ENCODE measurements around the gene FRMD4A.
A peak's percentile ranks its signal among the peaks of the same experiment; 100 is the strongest.

The FRMD4A gene

DNA sequence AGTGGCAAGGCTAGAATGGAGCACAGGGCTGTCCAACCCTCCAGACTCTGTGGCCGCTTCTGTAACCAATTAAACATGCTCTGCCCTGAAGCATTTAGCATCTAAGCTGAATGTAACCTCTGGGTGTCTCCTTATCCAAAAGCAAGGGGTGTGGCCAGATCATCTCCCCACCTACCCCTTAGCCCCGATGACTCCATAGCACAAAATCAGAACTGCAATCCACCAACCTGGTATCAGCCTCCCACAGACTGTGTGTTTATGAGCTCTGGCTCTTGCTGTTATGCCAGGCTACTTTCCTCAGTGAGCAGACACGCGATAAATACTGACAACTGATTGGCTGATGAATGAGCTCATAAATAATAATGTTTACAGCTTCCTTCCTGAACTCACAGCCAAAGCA, 3.2 kb downstream of the FRMD4A start:
- DNase-seq (ENCODE audit: low spot score in 2 of 2) (no peak), ATAC-seq (ENCODE audit: low read depth) (no peak)
- Mint-ChIP-seq H3K4me3 (no peak overlapping the region), H3K27ac (no peak overlapping the region), H3K36me3 (no peaks in the 10 kb centered on the region), H3K4me1 (no peaks in the 10 kb centered on the region), H3K27me3 (peaks cover 13% of the 10 kb centered on the region), H3K9me3 (no peaks in the 10 kb centered on the region)

DNA sequence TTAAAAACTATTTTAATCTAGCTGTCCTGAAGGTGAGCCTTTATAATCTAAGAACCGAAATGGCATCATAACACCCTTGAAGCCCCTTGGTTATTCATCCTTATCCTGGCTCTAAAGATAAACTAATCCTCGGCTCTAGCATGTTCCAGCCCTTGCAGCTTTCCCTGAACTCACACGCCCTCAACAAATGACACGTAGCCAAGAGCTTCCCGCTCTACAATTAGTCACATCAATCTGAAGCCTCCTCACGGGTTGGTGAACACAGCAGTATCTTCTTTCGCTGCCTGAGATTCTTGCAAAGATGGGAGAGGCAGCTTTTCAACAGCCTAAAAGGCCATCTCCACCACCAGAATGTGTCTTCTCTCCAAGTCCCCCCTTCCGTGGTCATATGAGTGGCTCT, 4.1 kb downstream of the FRMD4A start:
- no peak for ATAC-seq (ENCODE audit: low read depth)
- no peak for DNase-seq (ENCODE audit: low spot score in 2 of 2)
- Mint-ChIP-seq H3K36me3 (no peaks in the 10 kb centered on the region), H3K4me1 (no peaks in the 10 kb centered on the region), H3K27me3 (peaks cover 14% of the 10 kb centered on the region), H3K27ac (no peak overlapping the region), H3K4me3 (no peak overlapping the region), H3K9me3 (no peaks in the 10 kb centered on the region)

DNA sequence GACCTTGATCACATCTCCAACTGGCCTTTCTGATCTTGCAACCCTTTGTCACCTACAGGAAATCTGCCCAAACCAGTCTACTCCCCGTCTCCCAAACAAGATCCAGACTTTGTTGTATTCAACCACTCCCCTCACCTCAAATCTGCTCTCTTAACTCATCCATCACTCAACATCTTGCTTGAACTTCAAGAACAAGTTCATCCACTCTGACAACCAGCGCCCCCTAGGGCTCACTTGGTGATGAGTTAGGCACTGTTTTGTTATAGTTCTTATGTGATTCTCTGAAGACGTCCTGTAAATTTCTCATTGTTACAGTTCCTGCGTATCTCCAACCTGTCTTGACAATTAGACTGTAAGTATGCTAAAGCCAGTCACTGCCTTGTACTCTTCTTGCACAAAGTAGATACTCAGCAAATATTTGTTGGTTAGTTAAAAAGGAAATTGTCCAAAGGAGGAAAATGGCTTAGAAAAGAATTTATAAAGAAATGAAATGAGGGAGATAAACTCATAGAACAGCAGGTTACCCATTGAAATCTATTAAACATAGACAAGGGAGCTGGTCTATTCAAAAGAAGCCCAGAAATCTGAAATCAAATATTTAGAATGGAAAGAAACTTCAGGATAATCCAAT, 5.3 kb downstream of the FRMD4A start:
- H3K9me3 Mint-ChIP-seq: no peaks in the 10 kb centered on the region
- H3K36me3 Mint-ChIP-seq: no peaks in the 10 kb centered on the region
- H3K4me3 Mint-ChIP-seq: no peak overlapping the region
- H3K27me3 Mint-ChIP-seq: peaks cover 17% of the 10 kb centered on the region
- H3K27ac Mint-ChIP-seq: no peak overlapping the region
- no peaks in the 10 kb centered on the region for H3K4me1 Mint-ChIP-seq
- ATAC-seq (ENCODE audit: low read depth) (no peak), DNase-seq (ENCODE audit: low spot score in 2 of 2) (peak; percentile 5 to 19)

DNA sequence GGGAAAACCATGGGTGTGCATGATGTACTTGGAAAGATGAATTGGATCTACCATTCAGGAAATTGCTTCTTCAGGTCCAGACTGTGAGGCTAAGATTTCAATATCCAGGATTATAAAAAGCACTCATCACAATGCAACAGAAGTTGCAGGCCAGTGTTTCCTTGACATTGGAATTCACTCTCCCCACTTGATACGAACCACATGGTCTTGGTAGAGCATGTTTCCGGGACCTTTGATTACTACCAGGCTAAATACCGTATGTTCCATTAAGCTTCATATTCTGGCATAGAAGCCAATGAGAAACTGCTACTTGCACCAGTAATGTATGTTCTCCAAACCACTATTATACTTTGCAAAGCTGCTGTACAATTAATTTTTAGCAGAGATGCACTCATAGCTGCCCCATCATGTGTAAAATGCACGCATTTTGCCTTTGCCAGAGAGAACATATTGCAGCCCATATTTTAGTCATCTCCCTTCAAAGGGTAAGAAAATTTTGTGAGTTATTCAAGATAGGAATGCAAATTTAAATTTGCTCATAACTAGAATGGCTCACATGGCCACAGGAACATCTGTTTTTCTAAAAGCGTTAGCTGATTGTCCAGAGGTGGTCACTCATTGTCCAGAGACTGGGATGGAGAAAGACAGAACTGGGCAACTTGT, 8.1 kb downstream of the FRMD4A start:
- peaks cover 27% of the 10 kb centered on the region for H3K27me3 Mint-ChIP-seq
- no peaks in the 10 kb centered on the region for H3K9me3 Mint-ChIP-seq
- no peaks in the 10 kb centered on the region for H3K36me3 Mint-ChIP-seq
- DNase-seq (ENCODE audit: low spot score in 2 of 2): no peak
- H3K4me3 Mint-ChIP-seq: no peak overlapping the region
- H3K27ac Mint-ChIP-seq: no peak overlapping the region
- H3K4me1 Mint-ChIP-seq: no peaks in the 10 kb centered on the region
- no peak for ATAC-seq (ENCODE audit: low read depth)

DNA sequence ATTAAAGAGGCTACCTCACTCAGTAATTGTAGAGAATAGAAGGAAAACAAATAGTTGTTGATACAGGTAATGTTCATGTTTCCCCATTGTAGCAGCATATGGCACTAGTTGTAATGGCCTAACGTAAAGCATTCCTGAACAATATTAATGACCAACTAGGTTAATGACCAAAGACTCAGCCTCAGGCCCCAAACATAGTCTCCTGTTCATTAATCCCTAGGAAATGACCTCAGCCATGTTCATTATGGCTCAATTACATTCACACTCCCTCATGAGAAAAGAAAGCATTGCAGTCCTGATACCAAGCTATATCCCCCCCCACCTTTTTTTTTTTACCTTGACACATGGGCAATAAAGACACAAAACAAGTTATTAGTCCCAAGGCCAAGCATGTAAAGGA, 12.7 kb downstream of the FRMD4A start:
- H3K4me1 Mint-ChIP-seq: no peaks in the 10 kb centered on the region
- peaks cover 35% of the 10 kb centered on the region for H3K27me3 Mint-ChIP-seq
- peaks cover 2% of the 10 kb centered on the region for H3K9me3 Mint-ChIP-seq

DNA sequence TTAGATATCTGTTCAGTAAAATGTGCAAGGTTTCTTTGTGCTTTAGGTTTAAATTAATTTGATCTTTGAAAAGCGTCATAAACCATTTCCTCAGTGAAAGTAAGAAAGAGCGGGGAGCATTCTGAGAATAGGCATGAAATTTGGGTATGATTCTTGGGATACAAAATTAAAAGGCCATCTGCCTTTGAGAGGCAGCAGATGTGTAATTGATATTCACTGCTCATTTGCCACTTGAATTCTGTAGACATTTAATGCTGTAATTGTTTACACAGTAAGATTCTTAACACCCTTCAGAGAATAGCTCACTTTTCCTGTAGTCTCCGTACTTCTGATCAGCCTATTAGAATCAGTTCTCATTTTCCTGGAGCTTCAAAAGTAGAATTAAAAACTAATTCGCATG, 18.7 kb downstream of the FRMD4A start:
- H3K27me3 Mint-ChIP-seq: peaks cover 24% of the 10 kb centered on the region
- H3K4me3 Mint-ChIP-seq: no peak overlapping the region
- ATAC-seq (ENCODE audit: low read depth): no peak
- no peak overlapping the region for H3K27ac Mint-ChIP-seq
- no peaks in the 10 kb centered on the region for H3K36me3 Mint-ChIP-seq
- DNase-seq (ENCODE audit: low spot score in 2 of 2): no peak
- H3K9me3 Mint-ChIP-seq: peaks cover 2% of the 10 kb centered on the region
- H3K4me1 Mint-ChIP-seq: no peaks in the 10 kb centered on the region

More for the DNA sequence above, 12.7 kb downstream of the FRMD4A start:
- ATAC-seq (ENCODE audit: low read depth) (no peak), DNase-seq (ENCODE audit: low spot score in 2 of 2) (no peak)
- H3K4me3 Mint-ChIP-seq: no peak overlapping the region
- H3K27ac Mint-ChIP-seq: no peak overlapping the region
- H3K36me3 Mint-ChIP-seq: no peaks in the 10 kb centered on the region

DNA sequence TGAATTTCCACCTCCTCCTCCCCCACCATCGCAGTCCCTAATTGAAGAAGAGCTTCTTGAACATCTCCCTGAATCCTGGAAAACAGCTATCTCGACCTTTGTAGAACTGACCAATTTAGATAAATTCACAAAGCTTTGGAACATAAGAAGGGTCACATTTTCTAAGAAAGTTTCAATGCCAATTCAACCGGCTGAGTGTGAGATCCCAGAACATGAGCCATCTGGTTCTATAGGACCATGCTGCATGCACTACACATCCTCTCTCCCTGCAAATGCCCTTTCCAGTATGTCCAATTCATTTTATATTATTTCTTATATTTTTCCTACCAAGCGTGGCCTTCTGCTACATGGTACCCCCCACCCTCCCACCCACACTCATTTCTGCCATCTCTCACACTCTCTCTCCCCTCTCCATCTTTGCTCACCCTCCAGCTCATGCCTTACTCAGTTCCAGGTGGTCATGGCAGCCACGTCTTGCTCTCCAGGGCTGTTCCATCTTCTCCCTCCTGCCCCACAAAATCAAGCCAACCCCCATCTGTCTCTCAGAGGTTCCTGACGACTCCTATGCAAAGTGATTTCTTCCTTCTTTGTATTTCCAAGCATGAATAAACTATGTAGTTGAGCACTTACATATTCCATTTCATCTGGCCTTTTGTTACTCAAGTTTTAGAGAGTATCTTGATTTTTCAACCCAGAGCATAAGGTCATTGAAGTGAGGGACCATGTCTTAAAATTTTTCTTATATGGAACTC, 19.3 kb downstream of the FRMD4A start:
- Mint-ChIP-seq H3K4me3 (no peak overlapping the region), H3K27me3 (peaks cover 22% of the 10 kb centered on the region), H3K36me3 (no peaks in the 10 kb centered on the region), H3K4me1 (no peaks in the 10 kb centered on the region), H3K27ac (no peak overlapping the region), H3K9me3 (peaks cover 2% of the 10 kb centered on the region)
- no peak for ATAC-seq (ENCODE audit: low read depth)
- DNase-seq (ENCODE audit: low spot score in 2 of 2): no peak

DNA sequence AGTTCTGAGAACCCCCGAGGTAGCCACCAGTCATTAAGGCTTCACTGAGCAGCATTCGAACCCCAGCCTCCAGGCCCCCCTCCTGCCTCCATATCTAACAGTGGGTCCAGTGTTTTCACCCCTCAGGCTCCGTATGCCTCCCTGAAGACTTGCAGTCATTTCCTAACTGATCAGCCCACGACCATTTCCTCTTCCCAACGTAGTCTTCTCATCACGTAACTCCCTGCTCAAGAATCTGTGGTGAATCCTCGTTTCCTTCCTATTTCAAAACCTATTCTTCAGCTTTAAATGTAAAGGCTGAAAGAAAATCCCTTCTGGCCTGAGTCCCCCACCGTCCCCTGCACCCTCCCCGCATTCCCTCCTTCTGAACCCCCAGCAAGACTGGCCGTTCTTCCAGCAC, 21.1 kb downstream of the FRMD4A start:
- no peak for ATAC-seq (ENCODE audit: low read depth)
- peaks cover under 1% of the 10 kb centered on the region for H3K9me3 Mint-ChIP-seq
- no peak for DNase-seq (ENCODE audit: low spot score in 2 of 2)
- H3K36me3 Mint-ChIP-seq: no peaks in the 10 kb centered on the region
- H3K4me1 Mint-ChIP-seq: peaks cover 4% of the 10 kb centered on the region
- peaks cover 15% of the 10 kb centered on the region for H3K27me3 Mint-ChIP-seq
- no peak overlapping the region for H3K27ac Mint-ChIP-seq
- H3K4me3 Mint-ChIP-seq: no peak overlapping the region

DNA sequence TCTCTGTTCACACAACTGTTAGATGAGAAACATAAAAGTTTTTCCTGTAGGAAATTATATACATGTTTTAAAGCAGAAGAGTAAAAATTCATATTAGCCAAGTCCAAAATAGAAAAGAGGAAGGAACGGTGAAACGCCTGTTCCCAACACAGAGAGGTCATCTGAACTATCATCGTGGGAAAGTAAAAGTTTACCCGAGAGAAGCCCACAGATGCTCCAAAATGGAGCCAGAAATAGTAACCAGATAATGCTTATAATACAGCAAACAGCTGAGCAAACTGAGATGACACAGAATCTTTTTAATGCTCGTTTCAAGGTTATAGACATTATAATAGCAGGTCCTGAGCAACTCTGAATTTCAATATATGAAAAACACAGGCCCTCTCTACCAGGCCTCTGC, 24.5 kb downstream of the FRMD4A start:
- Mint-ChIP-seq H3K36me3 (no peaks in the 10 kb centered on the region), H3K27ac (no peak overlapping the region), H3K27me3 (peaks cover 11% of the 10 kb centered on the region), H3K4me3 (no peak overlapping the region), H3K4me1 (peaks cover 4% of the 10 kb centered on the region), H3K9me3 (no peaks in the 10 kb centered on the region)
- ATAC-seq (ENCODE audit: low read depth): no peak
- no peak for DNase-seq (ENCODE audit: low spot score in 2 of 2)

DNA sequence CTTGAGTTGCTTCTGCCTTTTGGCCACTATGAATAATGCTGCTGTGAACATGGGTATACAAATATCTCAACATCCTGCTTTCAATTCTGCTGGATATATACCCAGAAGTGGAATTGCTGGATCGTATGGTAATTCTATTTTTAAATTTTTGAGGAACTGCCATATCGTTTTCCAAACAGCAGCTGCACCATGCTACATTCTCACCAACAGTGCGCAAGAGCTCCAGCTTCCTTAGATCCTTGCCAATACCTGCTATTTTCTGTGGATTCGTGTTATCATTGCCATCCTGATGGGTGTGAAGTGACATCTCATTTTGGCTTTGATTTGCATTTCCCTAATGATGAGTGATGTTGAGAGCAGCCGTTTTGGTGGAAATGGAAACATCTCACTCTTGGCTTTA, 26.7 kb downstream of the FRMD4A start:
- H3K9me3 Mint-ChIP-seq: no peaks in the 10 kb centered on the region
- DNase-seq (ENCODE audit: low spot score in 2 of 2): no peak
- no peak overlapping the region for H3K4me3 Mint-ChIP-seq
- H3K4me1 Mint-ChIP-seq: peaks cover 4% of the 10 kb centered on the region
- H3K27me3 Mint-ChIP-seq: peaks cover 5% of the 10 kb centered on the region
- ATAC-seq (ENCODE audit: low read depth): no peak
- no peaks in the 10 kb centered on the region for H3K36me3 Mint-ChIP-seq
- H3K27ac Mint-ChIP-seq: no peak overlapping the region

DNA sequence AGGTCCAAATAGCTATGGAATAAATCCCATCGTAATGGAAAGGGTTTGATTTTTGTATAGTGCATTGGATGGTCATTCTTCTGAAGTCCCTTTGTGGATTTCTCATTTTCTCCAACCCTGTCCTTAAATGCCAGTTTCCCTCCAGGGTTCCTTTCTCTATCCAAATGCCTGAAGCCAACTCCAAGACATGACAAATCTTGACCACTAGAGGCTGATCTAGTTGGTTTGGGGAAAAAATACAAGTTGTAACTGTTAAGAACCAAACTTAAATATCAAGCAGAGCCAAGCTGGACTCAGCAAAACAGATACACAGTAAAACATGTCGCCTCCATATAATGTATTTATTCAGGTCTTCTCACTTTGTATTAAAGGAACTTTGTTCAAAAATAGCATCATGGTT, 28.7 kb downstream of the FRMD4A start:
- no peak overlapping the region for H3K27ac Mint-ChIP-seq
- ATAC-seq (ENCODE audit: low read depth) (no peak), DNase-seq (ENCODE audit: low spot score in 2 of 2) (no peak)
- peaks cover 9% of the 10 kb centered on the region for H3K27me3 Mint-ChIP-seq
- H3K4me3 Mint-ChIP-seq: no peak overlapping the region
- no peaks in the 10 kb centered on the region for H3K36me3 Mint-ChIP-seq
- no peaks in the 10 kb centered on the region for H3K9me3 Mint-ChIP-seq
- H3K4me1 Mint-ChIP-seq: peaks cover 4% of the 10 kb centered on the region

DNA sequence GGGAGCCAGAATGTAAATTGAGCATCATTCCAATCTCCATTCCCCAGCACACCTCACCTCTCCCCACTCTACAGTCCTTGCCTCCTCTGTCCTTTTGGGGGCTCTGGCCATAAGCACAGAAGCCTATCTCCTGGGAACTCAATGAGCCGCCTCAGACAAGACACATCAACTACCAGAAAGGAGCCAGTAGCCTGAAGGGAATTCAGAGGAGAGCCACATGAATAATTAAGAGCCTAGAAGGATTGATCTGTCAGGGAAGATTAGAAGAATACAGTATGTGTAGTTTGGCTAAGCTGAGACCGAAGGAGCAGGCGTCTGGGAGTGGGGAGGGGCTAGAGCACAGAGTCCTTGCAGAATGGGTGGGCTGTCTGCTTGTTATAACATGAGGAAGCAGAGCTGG, 31.2 kb downstream of the FRMD4A start:
- peaks cover 8% of the 10 kb centered on the region for H3K27me3 Mint-ChIP-seq
- DNase-seq (ENCODE audit: low spot score in 2 of 2): no peak

DNA sequence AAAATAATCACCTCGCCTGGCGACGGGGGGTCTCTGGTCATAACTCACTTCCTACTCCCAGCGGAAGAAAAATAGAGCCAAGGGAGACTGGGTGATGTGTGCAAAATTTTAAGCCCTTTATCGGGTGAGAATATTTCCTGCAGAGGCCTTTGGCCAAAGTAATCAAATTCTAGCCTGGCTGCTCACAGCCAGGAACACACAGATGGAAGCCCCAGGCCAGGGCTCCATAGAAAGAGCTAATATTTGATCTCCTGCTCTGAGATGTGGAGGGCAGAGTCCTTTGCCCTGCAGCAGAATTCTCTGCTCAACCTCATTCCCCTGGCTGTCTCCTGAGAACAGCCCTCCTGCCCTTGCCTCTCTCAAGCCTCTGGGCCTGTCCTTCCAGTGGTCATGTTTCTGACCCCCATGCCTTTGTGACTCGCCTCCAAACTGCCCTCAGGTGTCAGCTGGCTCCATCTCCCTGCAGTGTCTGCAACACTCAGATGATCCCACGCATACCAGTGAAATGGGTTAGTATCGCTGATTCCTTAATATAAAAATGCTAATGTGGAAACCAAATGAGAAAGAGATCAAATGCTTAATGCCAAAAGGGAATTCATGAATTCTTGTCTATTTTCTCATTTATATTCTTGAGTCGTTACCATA, 34.5 kb downstream of the FRMD4A start:
- no peak overlapping the region for H3K27ac Mint-ChIP-seq
- H3K36me3 Mint-ChIP-seq: no peaks in the 10 kb centered on the region
- H3K27me3 Mint-ChIP-seq: peaks cover 8% of the 10 kb centered on the region
- no peak overlapping the region for H3K4me3 Mint-ChIP-seq
- no peaks in the 10 kb centered on the region for H3K4me1 Mint-ChIP-seq
- no peak for ATAC-seq (ENCODE audit: low read depth)
- DNase-seq (ENCODE audit: low spot score in 2 of 2): no peak
- peaks cover 8% of the 10 kb centered on the region for H3K9me3 Mint-ChIP-seq

More for the DNA sequence above, 31.2 kb downstream of the FRMD4A start:
- H3K27ac Mint-ChIP-seq: no peak overlapping the region
- no peak for ATAC-seq (ENCODE audit: low read depth)
- H3K9me3 Mint-ChIP-seq: no peaks in the 10 kb centered on the region
- no peaks in the 10 kb centered on the region for H3K4me1 Mint-ChIP-seq
- H3K4me3 Mint-ChIP-seq: no peak overlapping the region
- no peaks in the 10 kb centered on the region for H3K36me3 Mint-ChIP-seq

DNA sequence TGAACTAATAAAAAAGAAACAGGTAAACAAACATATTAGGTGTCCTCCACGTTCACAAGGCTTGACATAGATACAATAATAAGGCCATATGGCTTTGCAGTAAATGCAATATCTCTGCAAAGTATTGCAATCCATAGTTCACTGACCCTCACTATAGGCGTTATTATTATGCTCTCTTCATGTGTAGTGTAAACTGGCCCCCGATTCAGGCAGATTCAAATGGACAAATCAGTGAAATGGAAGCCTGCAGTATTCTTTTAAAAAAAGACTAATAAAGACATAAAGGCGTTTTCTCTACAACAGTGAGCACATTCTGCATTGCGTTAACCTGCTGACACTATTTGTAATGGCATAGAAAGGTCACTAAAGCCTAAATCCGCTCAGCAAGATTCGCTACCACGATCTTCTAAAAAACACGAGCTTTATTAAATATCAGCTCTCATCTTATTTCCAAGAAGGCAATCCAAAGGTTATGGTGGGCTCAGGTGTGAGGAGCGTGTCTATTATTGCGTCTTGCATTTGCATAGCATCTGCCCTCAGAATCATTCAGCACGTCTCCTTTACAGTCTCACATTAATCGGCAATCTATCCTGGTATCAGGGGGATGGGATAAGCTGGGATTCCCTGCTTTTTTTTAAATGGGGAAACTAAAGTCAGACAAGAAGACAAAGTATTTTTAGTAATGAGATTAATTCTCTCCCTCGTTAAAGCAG, 36.2 kb downstream of the FRMD4A start:
- no peak overlapping the region for H3K27ac Mint-ChIP-seq
- no peaks in the 10 kb centered on the region for H3K4me1 Mint-ChIP-seq
- H3K27me3 Mint-ChIP-seq: peaks cover 8% of the 10 kb centered on the region
- no peaks in the 10 kb centered on the region for H3K36me3 Mint-ChIP-seq
- peaks cover 8% of the 10 kb centered on the region for H3K9me3 Mint-ChIP-seq
- ATAC-seq (ENCODE audit: low read depth): no peak
- H3K4me3 Mint-ChIP-seq: no peak overlapping the region
- DNase-seq (ENCODE audit: low spot score in 2 of 2): no peak

Data from memory B cell (primary cell).